Fibroblast of skin of left biceps (primary cell): ENCODE results near the gene RRM2.

Experiments used
- DNase-seq, 2 experiments: peaks; one replicate each; pipeline ENCODE4 v3.0.0-alpha.2; 2013; ENCODE audit warnings: low read depth in 2 of 2

Gene RRM2

GRCh38 chr2:10158681-10159080 lies 36.1 kb downstream of the RRM2 start:
- no peak for DNase-seq

- no peak for DNase-seq
These were observed 36.5 kb downstream of the RRM2 start for GRCh38 chr2:10159086-10159485.

DNA sequence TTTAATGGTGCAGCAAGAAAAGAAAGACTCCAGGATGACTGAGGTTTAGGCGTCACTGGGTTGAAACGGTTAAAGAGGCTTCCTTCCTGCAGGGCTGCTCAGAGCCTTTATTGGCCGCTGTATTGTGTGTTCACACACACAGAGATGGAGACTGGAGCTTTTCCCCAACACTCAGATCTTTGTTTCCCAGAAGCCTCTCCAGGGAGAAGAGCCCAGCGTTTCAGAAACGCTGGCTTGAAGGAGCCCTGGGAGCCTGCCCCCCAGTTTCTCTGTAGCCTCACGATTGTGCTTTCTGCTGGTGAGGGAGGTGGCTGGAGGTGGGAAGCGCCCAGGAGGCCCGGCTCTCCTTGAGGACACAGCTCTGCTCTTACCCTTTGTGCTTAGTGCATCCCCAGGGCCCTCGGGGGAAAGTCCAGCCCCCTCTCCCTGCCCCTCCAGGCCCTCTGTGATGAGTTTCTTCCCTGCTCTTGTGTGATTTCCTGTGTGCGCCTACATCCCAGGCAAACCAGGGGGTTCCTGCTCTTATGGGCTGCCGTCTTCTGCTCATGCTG lies 37.1 kb downstream of the RRM2 start:
- no peak for DNase-seq

GRCh38 chr2:10160203-10160955 lies 37.8 kb downstream of the RRM2 start:
- DNase-seq, result no peak

- DNase-seq, result no peak
These were observed 38.8 kb downstream of the RRM2 start for GRCh38 chr2:10161206-10161931.

DNA sequence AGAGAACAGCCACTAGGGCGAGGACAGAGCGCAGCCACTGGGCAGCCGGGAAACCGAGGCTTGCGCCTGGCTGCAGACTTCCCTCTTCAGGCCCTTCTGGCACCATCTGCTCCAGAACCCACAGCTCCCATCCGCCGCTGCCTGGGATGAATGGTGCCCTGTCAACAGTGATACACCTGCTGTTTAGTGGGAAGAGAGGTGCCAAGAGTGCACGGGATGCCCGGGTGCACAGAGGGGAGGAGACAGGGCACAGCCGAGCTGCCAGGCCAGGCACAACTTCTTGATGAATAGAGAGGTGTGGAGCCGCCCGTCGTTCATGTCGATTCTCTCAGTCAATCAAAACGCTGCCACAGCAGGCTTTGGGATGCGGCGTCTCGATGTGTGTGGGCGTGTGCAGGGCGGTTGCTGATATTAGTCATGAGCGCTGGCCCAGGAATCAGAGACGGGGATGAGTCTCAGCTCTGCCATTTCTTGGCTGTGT lies 39.5 kb downstream of the RRM2 start:
- DNase-seq, result no peak

DNA sequence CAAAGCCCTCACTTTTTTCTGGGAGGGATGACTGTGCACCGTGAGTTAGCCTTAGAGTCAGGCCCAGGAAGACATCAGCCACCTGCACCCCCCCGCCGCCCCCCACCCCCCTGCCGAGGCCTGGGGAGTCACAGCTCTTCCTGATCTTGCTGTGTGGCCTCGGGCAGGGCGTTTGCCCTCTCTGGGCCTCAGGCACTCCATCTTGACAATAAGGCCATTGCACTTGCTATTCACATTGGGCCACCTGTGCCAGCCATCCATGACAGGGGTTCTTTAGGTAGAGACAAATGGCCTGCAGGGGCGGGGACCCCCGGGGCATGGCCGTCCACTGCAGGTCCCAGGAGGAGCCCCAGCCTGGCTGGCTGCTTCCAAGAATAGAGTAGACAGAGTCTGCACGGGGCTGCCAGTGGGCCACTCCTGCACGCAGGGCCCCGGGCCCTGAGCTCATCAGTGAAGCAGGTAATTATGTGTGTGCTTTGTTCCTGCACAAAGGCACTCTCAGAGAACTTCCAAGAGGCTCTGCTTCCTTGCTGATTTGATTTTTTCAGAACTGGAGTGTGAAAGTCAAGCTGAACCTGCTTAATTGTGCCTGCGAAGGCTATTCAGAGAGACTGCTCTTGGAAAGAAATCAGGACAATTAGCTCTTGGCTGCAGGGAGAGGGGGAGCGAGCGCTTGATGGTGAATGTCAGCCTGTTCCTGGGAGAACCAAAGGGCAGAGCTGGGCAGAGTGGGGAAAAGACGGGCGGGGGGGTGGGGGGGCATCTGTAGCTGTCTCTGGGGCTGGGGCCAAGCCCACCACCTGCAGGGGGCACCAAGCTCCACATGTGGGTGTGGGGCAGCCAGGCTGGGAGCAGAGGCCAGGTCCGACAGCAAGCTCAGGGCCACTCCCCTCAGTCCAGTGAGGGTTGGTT lies 40.3 kb downstream of the RRM2 start:
- no peak for DNase-seq

GRCh38 chr2:10163498-10164486 lies 41.3 kb downstream of the RRM2 start:
- no peak for DNase-seq

DNA sequence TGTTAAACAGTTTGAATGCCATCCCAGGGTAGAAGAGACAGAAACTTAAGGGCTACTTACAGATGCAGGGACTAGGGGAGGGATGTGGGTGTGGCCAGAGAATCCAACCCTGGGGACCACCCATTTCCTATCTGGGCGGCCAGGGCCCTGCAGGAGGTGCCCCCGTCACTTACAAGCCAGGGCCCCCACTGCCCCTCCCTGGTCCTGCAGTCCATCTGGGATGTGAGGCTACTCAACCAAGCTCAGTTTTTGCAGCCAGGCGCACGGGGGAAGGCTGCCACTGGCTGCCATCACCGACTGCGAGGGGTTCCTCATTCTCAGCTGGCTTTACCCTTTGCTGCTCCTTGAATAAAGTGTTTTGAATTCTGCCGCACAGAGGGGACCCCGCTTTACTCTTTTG lies 42.1 kb downstream of the RRM2 start:
- no peak for DNase-seq

DNA sequence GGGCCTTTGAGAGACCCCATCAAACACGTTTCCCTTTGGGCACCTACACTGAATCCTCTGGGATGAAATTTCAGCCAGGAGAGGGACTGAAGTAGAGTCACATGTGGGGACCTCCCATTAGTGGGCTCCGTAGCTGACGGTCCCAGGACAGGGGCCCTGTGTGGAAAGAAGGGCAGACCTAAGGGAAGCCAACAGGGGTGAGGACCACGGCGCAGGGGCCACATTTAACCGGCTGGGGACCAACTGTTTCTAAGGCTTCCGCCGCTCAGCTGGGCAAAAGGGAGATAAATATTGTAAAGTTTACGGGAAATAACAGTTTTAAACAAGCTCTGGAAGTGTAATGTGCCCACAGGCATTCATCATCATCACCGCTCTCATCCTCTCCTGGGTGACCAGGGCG lies 42.7 kb downstream of the RRM2 start:
- DNase-seq, result no peak

DNA sequence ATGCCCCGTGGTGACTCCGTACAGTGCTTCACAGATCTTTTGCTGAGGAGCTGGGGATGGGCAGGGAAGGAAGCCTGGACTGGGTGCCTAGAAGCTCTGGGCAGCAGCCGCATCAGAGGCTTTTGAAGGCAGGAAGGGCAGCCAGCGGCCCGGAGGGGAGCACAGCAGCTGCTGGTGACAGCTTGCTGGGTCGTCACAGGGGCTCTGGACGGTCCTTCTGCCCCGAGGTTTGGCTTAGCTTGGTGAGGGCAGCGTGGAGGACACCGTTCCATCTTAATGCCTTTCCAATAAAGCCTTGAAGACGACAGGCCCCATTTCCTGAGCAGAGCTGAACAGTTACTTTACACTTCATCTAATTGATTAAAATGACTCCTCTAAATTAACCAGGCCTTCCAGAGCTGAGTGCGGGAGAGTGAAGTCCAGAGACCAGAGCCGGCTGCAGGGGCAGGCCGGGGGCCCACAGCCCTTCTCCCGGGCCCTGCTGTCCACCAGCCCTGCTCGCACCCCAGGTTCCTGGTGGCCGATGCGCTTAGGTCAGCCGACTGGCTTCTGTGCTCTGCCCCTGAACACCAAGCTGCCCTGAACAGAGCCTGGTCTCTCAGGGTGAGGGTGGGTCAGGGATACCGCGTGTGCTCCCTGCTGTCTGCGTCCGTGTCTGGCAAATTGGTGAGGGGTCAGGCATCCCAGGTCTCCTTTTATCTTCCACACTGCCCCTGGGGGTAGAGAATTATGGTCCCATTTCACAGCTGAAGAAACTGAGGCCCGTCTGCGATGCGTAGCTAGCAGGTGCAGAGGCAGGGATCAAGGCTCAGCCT lies 43.5 kb downstream of the RRM2 start:
- DNase-seq, result no peak

- DNase-seq, result no peak
These were observed 44.2 kb downstream of the RRM2 start for GRCh38 chr2:10166676-10167292.

DNA sequence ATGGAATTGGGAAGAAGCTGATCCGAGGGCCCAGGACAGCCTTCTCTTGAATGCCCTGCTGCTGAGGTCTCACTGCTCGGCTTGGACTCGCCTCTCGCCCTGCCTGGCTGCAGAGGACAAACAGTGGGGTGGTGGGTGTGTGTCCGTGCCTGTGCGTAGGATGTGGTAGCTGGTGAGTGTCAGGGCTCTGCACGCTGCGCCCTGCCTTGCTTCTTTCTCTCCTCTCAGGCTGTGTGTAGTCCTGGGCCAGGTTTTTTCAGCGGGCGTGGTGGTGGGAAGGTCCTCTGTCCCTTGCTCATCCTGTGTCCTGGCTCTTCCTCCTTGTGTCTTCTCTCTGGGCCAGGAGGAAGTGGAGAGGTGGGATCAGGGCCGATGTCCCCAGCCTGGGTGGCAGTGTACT lies 44.8 kb downstream of the RRM2 start:
- no peak for DNase-seq

DNA sequence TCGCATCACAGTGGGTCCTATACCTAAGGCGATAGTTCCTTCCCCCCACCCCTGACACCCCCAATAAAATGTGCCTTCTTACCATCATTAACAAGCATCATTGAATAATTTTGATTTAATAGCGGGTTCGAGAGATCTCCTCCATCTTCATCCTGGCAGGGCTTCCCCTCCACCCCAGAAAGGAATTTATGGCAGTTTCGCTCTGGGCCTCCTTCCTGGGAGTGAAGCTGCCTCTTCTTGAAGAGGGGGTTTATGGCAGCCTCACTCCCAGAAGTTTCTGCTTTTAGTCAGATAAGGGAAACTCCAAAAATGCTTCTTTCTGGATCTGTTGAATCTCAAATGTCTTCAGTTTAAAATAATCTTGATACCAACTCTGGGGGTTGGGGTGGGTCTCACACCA lies 45.7 kb downstream of the RRM2 start:
- no peak for DNase-seq

DNA sequence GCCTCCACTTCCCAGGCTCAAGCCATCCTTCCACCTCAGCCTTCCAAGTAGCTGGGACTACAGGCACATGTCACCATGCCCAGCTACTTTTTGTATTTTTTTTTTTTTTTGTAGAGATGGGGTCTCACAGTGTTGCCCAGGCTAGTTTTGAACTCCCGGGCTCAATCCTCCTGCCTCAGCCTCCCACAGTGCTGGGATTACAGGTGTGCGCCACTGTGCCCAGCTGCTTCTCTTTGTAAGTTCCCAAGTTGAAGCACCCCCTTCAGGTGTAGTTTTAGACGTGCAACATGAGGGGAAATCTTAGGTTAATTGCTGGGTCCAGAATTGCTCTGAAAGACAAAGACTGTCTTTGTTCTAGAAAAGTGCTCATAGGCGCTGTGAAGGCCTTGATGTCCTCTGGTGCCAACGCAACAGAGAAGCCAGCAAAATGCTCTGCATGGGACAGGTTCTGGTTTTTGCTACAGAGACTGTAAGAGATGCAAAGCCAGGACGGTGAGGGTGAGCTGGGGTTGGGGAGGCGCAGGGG lies 46.6 kb downstream of the RRM2 start:
- no peak for DNase-seq

GRCh38 chr2:10169581-10169980 lies 47.0 kb downstream of the RRM2 start:
- no peak for DNase-seq

DNA sequence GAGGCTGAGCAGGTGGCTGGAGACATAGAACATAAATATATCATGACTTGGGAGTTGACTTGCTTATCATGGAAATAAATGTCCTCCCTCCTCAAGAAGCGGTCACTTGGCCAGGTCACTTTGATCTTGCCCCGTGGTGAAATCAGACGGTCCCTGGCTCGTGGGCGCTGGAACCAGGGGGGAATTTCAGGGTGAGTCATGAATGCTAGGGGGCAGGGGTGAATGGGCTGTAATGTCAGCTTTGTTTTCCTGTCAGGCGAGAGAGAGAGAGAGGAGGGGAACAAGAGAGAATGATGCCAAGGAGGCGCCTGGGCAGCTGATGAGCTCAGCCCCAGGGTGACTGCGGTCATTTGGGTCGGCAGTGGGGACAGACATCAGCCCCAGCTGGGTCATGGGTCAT lies 47.7 kb downstream of the RRM2 start:
- no peak for DNase-seq

- DNase-seq, result no peak
These were observed 48.7 kb downstream of the RRM2 start for GRCh38 chr2:10171006-10171800.
